ENCODE measurements around the gene FIZ1.

The FIZ1 gene, protein sequence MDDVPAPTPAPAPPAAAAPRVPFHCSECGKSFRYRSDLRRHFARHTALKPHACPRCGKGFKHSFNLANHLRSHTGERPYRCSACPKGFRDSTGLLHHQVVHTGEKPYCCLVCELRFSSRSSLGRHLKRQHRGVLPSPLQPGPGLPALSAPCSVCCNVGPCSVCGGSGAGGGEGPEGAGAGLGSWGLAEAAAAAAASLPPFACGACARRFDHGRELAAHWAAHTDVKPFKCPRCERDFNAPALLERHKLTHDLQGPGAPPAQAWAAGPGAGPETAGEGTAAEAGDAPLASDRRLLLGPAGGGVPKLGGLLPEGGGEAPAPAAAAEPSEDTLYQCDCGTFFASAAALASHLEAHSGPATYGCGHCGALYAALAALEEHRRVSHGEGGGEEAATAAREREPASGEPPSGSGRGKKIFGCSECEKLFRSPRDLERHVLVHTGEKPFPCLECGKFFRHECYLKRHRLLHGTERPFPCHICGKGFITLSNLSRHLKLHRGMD

DNA sequence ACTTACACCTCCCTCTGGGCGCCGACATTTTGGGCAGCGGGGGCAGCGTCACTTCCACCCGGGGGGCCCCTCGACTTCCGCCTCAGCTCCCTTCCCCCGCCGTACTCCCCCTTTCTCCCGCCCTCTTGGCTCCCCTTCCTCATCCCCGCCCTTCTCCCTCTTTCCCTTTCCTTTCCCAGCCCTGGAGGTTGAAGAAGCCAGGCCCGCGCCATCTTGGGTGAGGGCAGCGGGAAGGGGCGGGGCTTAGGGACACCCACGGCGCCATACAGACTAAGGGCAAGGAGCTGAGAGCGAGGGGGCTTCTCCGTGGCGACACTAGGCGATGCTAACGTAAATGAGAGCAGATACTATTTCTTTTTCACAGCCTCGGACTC is at the start of gene FIZ1:
TSS of gene FIZ1 (minus strand) at position 50 of the 374 bp plus-strand sequence. CDS start 1,652 bp downstream, outside the sequence.
- DNase-seq = peak; percentile 75 to 99 (median 97)

DNA sequence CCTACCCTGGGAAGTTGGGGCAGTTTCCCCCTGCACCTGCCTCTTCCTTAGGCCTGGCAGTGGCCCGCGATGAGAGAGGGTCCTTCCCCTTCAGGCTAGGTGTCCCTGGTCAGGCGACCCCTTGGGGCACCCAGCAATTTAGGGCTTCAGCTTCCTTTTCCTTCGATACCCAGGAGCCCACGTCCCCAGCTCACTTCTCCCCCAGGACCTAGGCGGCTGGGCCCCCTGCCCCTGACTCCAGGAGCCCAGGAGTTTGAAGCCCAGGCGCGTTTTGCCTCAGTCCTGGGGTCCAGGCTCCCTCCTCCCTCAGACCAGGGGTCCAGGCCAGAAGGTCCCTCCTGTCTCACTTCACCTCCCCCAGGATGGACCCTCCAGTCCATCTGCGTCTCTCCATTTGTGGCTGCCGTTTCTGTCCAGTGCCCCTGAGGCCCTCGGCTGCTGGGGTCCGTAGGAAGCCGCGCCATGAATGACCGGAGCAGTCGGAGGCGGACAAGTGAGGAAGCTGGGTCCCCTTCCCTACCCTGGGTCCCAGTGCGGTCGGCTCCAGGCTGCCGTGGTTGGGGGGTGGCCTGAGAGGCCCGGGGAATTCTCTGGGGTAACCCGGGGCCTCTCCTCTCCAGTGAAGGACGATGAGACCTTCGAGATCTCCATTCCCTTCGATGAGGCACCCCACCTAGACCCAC is 49.4 kb upstream of the FIZ1 start:
- peak in 1 of 56 donors; percentile 41 for DNase-seq

DNA sequence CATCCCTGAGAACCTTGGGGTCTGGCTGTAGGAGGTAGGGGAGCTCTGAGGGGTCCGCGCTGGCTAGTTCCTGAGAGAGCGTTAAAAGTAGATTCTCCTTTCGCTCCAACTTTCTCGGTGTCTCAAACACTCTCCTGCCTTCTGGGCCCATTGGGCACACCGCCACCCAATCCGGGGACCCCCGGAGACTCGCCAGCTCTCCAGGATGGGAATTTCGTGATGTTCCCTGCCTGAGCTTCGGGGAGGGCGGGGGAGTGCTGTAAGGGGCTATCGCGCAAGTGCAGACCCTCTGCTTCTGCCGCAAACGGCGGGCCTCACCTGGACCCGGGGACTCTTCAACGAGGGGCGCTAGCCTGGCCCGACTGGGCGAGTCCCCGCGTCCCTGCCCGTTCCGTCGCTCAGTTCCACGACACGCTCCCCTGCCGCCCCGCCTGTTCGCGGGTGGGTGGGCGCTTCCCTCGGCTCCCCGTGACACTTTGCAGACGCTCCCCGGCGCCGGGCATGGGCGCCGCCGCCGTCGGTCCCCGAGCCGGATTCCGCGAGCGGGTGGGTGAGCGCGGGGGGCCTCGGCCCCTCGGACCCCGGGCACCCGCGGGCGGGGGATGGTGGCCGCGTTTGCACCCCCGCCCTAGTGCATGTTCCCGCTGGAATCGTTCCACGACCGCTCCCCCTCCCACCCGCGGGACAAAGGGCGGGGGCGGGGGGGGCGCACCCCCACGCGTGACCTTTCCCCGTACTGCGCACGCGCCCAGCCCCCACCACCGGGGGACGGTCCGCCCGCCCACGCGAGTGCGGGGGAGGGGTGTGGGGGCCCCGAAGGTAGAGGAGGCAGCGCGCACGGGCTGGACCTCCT is 48.6 kb upstream of the FIZ1 start, which contains the start of gene CCDC106:
TSS of gene CCDC106 (plus strand) at position 481 of the 853 bp plus-strand sequence. CDS start 835 bp downstream, outside the sequence.
- DNase-seq = peak in 54 of 56 donors; percentile 33 to 87 (median 71)

DNA sequence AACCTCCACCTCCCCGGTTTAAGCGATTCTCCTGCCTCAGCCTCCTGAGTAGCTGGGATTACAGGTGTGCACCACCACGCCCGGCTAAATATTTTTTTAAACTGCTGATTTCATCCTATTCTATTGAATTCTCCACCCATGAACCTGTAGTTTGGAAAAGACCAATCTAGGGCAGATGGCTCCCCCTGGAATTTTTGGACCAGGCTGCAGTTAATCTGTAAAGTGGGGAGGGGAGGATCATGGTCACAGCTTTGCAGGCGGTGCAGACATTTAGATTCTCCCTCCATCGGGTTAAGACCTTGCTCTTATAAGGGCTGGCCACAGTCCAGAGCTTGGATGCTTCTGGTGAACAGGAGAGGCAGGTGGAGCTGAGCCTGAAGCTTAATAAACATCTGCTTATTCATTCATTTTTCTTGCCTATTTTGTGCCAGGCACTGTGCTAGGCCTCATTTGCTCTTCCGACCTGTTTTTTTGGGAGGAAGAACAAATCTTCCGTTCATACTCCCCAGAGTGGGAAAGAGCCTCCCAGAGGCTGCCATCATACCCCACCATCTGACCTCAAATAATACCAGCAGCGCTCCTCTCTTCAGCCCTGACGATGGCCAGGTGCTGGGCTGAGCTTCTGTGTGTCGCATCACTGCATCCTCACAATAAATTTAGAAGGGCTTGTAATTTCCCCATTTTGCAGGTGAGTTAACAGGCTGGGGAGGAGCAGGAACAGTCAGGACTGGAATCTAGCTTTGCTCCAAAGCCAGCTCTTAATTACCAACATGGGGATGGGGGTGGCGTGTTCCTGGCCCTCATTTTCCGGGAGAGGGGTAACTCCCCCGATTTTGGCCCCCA is 47.8 kb upstream of the FIZ1 start:
- DNase-seq = no peak

DNA sequence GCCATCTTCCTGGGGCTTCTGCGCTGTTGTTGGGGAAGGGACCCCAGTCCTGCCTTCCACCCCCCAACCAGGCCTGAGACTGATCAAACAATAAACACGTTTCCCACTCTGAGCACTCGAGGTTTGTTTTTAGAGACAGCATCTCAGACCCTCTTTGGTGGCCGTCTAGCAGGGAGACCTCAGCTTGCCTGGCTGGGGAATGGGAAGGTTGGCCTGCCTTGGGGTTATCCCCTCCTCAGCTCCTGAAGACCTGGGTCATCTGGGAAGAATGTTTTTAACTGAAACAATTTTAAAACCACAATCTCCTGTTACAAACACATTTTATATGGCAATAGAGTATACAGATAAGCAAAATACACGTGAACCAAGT is 46.2 kb upstream of the FIZ1 start:
- no peak for DNase-seq

DNA sequence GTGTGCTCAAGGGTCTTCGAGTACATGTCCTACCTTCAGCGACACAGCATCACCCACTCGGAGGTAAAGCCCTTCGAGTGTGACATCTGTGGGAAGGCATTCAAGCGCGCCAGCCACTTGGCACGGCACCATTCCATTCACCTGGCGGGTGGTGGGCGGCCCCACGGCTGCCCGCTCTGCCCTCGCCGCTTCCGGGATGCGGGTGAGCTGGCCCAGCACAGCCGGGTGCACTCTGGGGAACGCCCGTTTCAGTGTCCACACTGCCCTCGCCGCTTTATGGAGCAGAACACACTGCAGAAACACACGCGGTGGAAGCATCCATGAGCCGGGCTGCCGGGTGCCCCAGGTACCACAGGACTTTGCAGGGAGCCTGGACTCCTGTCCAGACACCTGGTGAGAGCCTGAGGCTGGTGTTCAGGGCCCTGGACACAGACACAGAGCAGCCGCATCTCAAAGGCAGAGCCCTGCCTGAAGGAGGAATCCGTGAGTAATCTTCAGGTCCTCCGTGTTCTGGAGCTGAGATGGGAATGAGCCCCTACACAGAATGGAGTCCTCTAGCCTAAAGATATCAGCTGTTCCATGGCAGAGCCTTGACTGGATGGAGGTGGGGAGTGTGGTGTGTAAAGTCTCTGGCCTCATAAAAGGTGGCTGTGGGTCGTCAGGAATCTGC is 45.7 kb upstream of the FIZ1 start:
- no peak for DNase-seq

DNA sequence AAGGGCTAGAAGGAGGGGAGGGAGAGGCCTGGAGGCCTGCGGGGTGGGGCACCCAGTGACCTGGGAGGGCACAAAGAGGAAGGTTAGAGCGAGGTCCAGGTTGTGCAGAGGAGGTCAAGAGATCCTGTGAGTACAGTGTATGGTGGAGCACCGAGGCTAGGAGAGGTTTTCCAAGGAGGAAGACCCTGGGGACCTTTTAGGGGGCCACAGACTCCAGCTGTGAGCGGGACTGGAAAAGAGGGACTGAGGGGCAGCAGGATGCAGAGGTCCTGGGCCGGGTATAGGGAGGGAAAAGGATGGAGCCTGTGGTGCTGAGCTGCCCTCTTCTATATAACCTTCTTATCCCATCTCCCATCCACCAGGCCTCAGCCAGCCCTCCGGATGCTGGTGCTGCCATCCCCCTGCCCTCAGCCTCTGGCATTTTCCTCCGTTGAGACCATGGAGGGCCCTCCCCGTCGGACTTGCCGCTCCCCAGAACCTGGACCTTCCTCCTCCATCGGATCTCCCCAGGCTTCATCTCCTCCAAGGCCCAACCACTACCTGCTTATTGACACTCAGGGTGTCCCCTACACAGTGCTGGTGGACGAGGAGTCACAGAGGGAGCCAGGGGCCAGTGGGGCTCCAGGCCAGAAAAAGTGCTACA is 45.0 kb upstream of the FIZ1 start:
- DNase-seq = no peak

DNA sequence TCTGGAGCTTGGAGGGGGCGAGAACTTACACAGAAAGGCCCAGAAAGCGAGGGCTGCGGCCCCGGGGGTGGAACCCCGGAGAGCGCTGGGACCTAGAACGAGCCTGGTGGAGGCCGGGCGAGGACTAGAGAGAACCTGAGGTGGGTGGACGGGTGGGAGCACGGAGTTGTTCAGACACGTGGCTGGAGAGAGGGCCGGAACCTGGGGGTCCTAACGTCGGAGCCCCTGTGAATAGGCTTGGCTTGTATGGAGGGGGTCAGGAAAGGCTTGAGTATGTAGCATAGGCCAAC is 44.5 kb upstream of the FIZ1 start:
- peak in 5 of 56 donors; percentile 44 to 59 (median 54) for DNase-seq

DNA sequence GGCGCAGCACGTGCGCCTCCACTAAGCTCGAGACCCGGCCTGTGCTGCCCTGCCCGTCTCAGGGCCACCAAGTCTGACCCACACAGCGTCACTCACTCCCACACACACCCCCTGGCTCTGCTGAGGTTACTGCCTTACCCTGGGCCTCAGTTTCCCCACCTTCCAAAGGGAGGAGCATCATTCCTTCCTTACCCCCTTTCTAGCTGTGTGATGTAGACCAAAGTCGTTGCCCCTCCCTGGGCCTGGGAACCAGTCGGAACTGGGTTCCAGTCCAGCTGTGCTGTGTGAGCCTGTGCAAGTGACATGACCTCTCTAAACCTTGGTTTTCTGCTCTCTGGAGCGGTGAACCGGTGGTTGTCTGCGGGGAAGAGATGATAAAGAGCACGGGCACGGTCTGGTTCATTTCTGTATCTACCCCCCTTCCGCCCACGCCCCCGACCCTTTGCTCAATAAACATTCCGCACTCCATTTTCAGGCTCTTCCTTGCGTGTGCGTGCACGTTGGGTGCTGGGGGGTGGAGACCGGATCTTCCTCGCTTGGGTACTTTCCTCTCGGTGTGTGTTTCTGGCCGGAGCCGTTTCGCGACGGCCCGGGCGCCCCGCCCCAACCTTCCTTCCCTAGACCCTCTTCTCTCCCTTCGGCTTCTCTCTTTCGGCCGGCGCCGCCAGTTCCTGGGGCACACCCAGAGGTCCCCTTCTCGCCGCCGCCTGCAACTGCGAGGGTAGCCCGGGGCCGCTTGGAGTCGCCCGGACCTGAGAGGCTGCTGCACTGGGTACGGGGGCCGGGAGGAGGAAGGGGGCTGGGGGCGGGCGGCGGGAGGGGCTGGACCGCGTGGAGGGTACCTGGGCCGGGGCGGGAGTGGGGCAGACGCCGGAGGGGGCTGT is 43.9 kb upstream of the FIZ1 start, which contains the start of gene ZNF581:
TSS of gene ZNF581 (plus strand) at position 647 of the 884 bp plus-strand sequence. CDS start 923 bp downstream, outside the sequence.
- DNase-seq = peak in 53 of 56 donors; percentile 18 to 84 (median 60)

DNA sequence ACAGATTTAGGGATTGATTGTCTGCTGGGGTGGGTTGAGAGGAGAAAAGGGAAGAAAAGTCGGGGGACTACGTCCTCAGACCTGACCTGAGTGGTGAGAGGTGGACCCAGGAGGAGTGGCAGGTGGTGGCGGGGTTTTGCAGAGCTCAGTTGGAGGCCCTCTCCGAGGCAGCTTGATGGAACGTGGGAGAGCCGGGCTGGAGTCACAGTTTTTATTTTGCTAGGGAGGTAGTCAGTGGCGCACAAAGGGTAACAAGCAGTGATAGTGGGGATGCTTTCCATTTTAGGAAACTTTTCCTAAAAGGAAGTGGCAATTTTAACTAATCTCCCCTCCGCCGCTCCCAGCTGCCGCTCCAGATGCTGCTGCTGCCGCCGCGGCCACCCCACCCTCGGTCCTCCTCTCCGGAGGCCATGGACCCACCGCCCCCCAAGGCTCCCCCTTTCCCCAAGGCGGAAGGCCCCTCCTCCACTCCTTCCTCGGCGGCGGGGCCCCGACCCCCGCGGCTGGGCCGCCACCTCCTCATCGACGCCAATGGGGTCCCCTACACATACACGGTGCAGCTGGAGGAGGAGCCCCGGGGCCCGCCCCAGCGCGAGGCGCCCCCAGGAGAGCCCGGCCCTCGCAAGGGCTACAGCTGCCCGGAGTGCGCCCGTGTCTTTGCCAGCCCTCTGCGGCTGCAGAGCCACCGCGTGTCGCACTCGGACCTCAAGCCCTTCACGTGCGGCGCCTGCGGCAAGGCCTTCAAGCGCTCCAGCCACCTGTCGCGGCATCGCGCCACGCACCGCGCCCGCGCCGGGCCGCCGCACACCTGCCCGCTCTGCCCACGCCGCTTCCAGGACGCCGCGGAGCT is 43.1 kb upstream of the FIZ1 start:
- DNase-seq = peak in 6 of 56 donors; percentile 8 to 40 (median 32)

DNA sequence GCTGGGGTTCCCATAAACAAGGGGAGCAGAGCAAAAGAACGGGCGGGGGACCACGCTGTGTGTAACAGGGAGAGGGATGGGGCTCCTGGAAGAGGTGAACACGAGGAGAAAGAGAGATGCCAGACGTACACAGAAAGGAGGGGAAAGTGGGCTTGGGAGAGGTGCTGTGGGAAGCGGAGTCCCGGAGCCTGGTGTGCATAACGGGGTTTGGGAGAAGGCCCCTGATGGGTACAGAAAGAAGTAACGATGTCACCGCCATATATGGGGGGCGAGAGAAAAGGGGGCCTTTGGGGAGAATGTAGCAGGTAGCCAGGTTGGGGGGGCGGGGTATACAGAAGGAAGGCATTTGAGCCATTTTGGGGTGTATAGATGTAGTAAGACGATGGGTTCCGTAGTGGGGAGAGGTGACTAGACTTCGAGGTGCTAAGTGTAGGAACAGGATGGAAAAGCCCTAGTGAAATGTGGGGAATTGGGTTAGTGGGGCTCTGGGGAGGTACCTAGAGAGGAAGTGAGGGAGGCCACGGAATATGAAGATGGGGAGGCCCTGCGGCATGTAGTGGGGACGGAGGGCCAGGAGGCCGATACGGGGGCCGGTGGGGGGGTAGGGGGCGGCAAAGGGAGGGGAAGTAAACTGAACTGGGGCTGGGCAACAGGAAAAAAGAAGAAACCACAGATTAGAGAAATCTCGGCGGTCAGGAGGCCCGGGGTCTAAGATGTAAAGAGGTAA is 42.3 kb upstream of the FIZ1 start:
- peak in 4 of 56 donors; percentile 40 to 72 (median 55) for DNase-seq

DNA sequence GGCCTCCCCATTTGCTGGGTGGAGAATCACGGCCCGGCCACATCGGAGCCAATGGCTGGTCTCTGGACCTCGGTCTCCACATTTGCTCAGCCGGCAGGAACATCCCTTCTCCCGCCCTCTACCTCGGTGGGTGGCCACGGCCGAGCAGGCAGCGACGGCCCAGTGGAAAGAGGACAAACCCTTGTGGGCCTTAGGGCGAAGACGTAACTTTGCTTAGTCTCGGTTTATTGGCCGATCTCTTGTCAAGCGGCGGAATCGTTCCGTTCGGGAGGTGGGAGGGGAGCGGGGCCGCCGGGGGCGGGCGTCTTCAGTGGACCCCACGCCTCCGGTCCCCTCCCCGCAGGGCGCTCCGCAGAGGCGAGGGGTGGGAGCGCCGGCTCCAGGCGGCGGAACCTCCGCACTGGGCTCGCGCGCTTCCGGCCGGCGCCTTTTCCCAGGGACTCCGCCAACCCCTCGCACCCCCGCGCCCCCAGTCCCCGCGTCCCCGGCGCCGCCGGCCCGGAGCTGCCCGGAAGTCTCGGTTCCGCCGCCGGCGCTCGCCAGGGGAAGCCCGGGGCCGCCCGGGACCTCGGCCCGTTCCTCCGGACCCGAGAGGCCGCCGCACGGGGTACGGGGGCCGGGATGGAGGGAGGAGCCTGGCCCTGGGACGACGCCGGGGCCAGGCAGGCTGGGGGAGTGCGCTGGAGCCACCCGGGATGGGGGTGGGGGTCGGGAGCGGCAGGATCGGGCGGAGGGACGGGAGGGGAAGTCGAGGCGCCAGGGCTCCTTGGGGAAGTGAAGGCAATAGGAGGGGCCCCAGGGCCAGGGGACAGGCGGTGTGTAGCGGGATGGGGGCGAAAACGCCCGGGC is 41.5 kb upstream of the FIZ1 start, which contains the start of gene ZNF580:
TSS of gene ZNF580 (plus strand) at position 426 of the 849 bp plus-strand sequence. CDS start 1,507 bp downstream, outside the sequence.
- DNase-seq = peak in 48 of 56 donors; percentile 31 to 84 (median 64)

DNA sequence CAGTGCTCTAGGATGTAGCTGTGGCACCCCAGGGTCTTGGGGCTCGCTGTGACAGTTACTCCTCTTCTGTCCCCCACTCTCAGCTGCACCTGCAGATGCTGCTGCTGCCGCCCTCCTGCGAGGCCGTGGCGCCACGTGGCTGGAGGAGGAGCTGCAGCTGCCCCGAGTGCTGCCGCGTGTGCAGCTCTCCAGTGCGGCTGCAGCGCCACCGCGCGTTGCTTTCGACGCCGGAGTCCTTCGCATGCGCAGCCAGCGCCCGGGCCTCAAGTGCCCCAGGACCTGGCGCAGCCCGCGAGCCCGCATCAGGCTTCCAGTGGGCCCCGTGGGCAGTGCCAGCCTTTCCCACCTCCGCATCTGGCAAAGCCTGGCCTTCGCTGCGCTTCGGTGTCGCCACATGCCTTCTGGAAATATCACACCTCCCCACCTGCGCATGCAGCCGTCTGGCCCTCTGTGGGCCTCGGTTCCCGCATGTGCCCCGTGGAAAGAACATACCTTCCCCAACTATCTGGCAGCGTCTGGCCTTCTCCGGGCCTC is 40.8 kb upstream of the FIZ1 start:
- DNase-seq = peak in 37 of 56 donors; percentile 4 to 69 (median 42)

DNA sequence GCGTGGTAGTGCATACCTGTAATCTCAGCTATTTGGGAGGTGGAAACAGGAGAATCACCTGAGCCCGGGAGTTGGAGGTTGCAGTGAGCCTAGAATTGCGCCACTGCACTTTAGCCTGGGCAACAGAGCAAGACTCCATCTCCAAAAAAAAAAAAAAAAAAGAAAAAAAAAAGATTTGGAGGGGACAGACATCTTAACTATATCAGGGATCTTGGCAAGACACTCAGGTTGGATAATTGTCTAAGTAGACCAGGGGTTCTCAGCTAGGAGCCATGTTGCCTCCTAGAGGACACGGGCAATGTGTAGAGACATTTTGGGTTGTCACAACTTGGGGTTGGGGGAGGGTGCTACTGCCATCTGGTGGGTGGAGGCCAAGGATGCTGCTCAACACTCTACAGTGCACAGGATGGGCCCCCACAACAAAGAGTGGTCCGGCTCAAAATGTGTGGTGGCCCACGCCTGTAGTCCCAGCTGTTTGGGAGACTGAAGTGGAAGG is 39.6 kb upstream of the FIZ1 start:
- peak in 3 of 56 donors; percentile 12 to 23 (median 22) for DNase-seq

DNA sequence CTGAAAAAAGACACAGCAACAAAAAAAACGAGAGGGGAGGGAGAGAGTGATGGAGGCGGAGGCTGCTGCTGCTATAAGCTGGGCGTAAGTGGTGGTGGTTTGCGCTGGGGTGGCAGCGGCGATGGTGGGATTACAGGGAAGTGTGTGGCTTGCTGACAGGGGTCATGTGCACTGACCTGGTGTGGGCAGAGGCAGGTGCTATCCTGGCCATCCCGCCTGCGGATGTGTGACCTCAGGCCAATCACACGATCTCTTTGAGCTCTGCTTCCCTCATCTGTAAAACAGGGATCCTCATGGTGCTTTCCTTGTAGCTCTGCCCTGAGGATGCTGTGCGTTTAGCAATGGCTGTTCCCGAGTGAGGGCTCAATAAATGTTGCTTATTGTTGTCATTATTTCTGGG is 38.2 kb upstream of the FIZ1 start:
- no peak for DNase-seq

Data from nucleus accumbens (tissue), 56 donors.